Aorta (tissue), 5 donors: ENCODE data around the gene PHOSPHO1. TPM values are rescaled to one million over a fixed set of nuclear protein-coding genes. Genes with fewer than 3 reads are reported as not detected.
A peak's percentile ranks its signal among the peaks of the same experiment; 100 is the strongest.
"Not testable (repeated sequence)": the region's sequence is repeated elsewhere in the genome, so short reads cannot be mapped to it uniquely, and the experiment has no call there.

ENCODE experiments used
- ATAC-seq: fragments of 200-7000 bp; cut with Tn5 transposase; one replicate; pipeline ENCODE4 v1.9.1; 2022; ENCODE audit warnings: moderate library complexity; ENCODE audit not compliant: low FRiP score
- DNase-seq, 2 donors: peaks; one replicate each; pipeline ENCODE4 v3.0.0-alpha.2; 2020
- H3K27ac ChIP-seq, 2 donors: one replicate each; pipeline ENCODE4 v1.5.1; 2013; ENCODE audit warnings: low read length in 2 of 2, mild to moderate bottlenecking in 2 of 2, moderate library complexity in 2 of 2, control low read depth in 1 of 2, inconsistent platforms in 1 of 2, low read depth in 1 of 2
- H3K27me3 ChIP-seq, 2 donors: one replicate each; pipeline ENCODE4 v1.6.1; 2013; ENCODE audit warnings: control low read depth in 1 of 2, low read length in 1 of 2, mild to moderate bottlenecking in 1 of 2, moderate library complexity in 1 of 2; ENCODE audit not compliant: insufficient read depth in 2 of 2, control insufficient read depth in 1 of 2
- H3K36me3 ChIP-seq, 2 donors: one replicate each; pipeline ENCODE4 v1.6.1; 2013; ENCODE audit warnings: control low read depth in 1 of 2, low read length in 1 of 2, mild to moderate bottlenecking in 1 of 2; ENCODE audit not compliant: insufficient read depth in 2 of 2, control insufficient read depth in 1 of 2
- H3K4me1 ChIP-seq, 2 donors: one replicate each; pipeline ENCODE4 v1.6.1; 2013; ENCODE audit warnings: low read length in 2 of 2, control low read depth in 1 of 2, mild to moderate bottlenecking in 1 of 2, moderate library complexity in 1 of 2; ENCODE audit not compliant: insufficient read depth in 2 of 2, control insufficient read depth in 1 of 2
- H3K4me3 ChIP-seq, 2 donors: one replicate each; pipeline ENCODE4 v1.5.1; 2013; ENCODE audit warnings: low read length in 2 of 2, control low read depth in 1 of 2, mild to moderate bottlenecking in 1 of 2
- H3K9me3 ChIP-seq: one replicate; pipeline ENCODE4 v1.6.1; 2013; ENCODE audit warnings: mild to moderate bottlenecking, low read length; ENCODE audit not compliant: control insufficient read depth
- WGBS, 2 donors: extraction: QIAGEN DNeasy Blood & Tissue Kit; methylation state at CpG; one replicate each; pipeline ENCODE4 v1.1.7; 2013; 5-methylcytosine and 5-hydroxymethylcytosine counted together
- intact Hi-C, 2 donors: fragments of 100-400 bp; cut with DNase I; formaldehyde crosslinking; loops; one replicate each; pipeline versions ENCODE4 v1.14.2 to v1.15.0; 2022
- long read RNA-seq, 2 donors: library from polyadenylated mRNA; unstranded; transcript quantifications; one replicate each; pipeline ENCODE4 v2.0.0, GENCODE V29; 2020 to 2021
- polyA plus RNA-seq, 2 donors: library from polyadenylated mRNA; stranded (reverse); fragments of 200-250 nt; gene quantifications; one replicate each; pipeline ENCODE4 v1.2.3, GENCODE V29; 2013
- total RNA-seq, 2 donors: library from RNA; stranded (reverse); fragmentation: NEBNext Ultra II Directional; extraction: Animal tissue kit (Norgen Biotek cat#: 25700); gene quantifications; one replicate each; pipeline ENCODE4 v1.2.1, GENCODE V29; 2021
- donor health status: healthy with polysubstance abuse.
- donor health status: Bipolar disorder and iron deficiency.
- donor health status: DM: no; HTN: no; CAD: no.
- donor health status: DM: no; HTN: no; CAD: no.
- donor health status: DM: yes; HTN: yes; CAD: no.

Gene PHOSPHO1, protein sequence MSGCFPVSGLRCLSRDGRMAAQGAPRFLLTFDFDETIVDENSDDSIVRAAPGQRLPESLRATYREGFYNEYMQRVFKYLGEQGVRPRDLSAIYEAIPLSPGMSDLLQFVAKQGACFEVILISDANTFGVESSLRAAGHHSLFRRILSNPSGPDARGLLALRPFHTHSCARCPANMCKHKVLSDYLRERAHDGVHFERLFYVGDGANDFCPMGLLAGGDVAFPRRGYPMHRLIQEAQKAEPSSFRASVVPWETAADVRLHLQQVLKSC
- total RNA-seq: 1 to 10 TPM; 2.0 TPM
- under 1 TPM in 1 of 2 donors, not detected in 1; 0.72 TPM for polyA plus RNA-seq
- long read RNA-seq, donor 1, partial matches to known transcripts: 0 of 3 reads
- long read RNA-seq, donor 1, other reads (novel, unspliced or antisense): 0 of 3 reads
- long read RNA-seq, donor 2, partial matches to known transcripts: 0 of 1 reads
- long read RNA-seq, donor 2, other reads (novel, unspliced or antisense): 0 of 1 reads

DNA sequence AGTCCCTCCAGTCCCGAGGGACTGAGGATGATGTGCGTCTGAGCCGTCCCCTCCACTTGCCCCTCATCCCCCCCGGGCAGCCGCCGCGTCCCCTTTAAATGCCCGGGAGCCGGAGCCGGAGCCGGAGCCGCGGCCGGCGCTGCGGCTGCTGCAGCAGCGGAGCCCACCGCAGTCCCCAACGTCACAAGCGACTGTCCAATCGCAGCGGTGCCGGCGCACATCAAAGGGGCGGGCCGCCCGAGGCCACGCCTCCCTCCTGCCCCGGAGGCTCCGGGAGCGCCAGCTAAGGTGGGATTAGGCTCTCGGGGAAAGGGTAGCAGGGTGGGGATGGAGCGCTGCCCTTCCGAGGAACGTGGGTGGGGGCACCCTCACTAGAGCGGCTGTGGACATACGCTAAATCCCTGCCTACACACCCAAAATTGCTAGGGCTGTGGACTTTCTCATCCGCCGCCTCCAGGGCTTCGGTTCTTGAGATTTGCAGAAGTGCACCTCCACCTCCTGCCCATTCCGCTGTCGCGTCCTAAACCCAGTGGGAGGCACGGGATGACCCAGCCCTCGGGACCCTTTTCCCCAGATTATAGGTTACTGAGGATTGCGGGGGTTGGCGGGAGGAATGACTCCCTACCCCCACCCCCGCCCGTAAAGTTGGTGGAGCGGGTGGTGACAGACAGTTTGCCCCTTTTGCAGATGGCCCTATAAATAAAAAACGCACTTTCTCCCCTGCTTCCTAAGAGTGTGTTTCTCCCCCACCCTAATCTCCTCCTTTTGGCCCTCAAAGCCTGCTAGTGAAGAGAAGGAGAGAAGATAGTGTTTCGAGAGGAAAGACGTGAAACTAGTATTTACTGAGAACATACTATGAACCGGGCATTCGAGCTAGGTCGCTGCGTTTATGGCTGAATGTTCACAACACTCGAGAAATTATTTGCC lies at the start of gene PHOSPHO1:
TSS of gene PHOSPHO1 (minus strand) at position 152 of the 927 bp plus-strand sequence. CDS start 4,096 bp downstream, outside the sequence.
- intact Hi-C loops: no loop called here
- Histone ChIP-seq H3K27me3 (peaks cover 0 to 1% of the 10 kb centered on the region in 2 donors), H3K4me3 (peak within 1 kb of the TSS; percentile 22 to 45), H3K4me1 (no peaks in the 10 kb centered on the region), H3K27ac (no peak within 1 kb of the TSS), H3K36me3 (no peaks in the 10 kb centered on the region), H3K9me3 (no peaks in the 10 kb centered on the region)
- ATAC-seq (peak; percentile 94), DNase-seq (peak; percentile 91 to 94)
- 3 to 4% methylated on average over 58 of the region's 58 CpGs for WGBS, 2 donors

DNA sequence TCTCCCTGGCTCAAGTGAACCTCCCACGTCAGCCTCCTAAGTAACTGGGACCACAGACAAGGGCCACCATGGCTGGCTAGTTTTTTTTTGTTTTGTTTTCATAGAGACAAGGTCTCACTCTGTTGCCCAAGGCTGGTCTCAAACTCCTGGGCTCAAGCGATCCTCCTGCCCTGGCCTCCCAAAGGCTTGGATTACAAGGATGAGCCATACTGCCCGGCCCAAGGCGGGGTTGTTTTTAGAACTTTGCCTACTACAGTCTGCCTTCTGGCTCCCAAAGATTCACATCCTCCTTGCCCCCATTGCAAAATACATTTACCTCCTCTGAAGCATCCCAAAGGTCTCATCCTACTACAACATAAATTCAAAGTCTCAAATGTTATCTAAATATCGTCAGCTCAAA lies 49.5 kb upstream of the PHOSPHO1 start:
- H3K27ac ChIP-seq: no peak overlapping the region
- no peaks in the 10 kb centered on the region for H3K9me3 ChIP-seq
- H3K4me1 ChIP-seq: no peaks in the 10 kb centered on the region
- intact Hi-C loops: no loop called here
- H3K36me3 ChIP-seq: no peaks in the 10 kb centered on the region
- no peaks in the 10 kb centered on the region for H3K27me3 ChIP-seq
- ATAC-seq: no peak
- H3K4me3 ChIP-seq: no peak overlapping the region
- 93 to 95% methylated on average over 4 to 5 of the region's 5 CpGs for WGBS, 2 donors
- DNase-seq: no peak

DNA sequence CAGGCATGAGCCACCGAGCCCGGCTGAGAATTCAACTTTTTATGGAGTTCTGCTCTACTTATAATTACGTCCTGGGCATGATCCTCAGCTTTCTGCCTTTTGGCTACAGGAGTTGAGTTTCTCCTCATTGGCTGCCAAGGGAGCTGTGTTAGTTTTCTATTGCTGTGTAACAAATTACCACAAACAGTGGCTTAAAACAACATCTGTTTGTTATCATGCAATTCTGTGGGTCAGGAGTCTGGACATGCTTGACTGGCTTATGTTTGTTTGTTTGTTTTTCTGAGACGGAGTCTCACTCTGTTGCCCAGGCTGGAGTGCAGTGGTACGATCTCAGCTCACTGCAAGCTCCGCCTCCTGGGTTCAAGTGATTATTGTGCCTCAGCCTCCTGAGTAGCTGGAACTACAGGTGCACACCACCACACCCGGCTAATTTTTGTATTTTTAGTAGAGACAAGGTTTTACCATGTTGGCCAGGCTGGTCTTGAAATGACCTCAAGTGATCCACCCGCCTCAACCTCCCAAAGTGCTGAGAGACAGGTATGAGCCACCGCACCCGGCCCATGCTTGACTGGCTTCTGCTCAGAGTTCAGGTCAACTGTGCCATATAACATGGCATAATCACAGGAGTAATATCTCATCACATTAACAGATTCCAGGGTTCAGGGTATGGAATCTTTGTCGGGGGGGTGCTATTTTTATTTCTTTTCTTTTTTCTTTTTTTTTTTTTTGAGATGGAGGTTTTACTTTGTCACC lies 48.9 kb upstream of the PHOSPHO1 start:
- H3K4me3 ChIP-seq, H3K4me1 ChIP-seq, H3K27ac ChIP-seq, H3K36me3 ChIP-seq, DNase-seq, intact Hi-C loops, ATAC-seq, H3K9me3 ChIP-seq, H3K27me3 ChIP-seq: not testable (repeated sequence)
- 81 to 85% methylated on average over 11 of the region's 11 CpGs for WGBS, 2 donors

DNA sequence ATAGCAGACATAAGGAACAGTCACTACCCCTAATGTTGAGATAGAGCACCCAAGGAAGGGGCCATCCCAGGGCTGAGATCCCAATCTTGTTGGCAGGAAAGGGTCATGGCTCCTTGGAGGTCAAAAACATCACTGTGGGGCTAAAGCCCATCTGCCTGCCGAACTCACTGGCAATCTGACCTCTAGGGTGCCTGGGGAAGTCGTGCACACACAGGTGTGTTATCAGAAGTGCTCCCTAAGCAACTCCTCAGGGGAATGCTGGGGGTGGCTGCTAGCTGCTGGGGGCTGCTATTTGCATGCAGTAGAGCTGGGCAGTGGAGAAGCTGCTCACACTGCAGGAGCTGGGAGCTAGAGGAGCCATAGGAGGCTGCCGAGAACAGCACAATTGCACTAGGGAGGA lies 47.5 kb upstream of the PHOSPHO1 start:
- DNase-seq (no peak), ATAC-seq (no peak)
- H3K27ac ChIP-seq: no peak overlapping the region
- no peaks in the 10 kb centered on the region for H3K27me3 ChIP-seq
- H3K4me1 ChIP-seq: no peaks in the 10 kb centered on the region
- no peak overlapping the region for H3K4me3 ChIP-seq
- 48 to 52% methylated on average over 3 of the region's 3 CpGs for WGBS, 2 donors
- H3K36me3 ChIP-seq: no peaks in the 10 kb centered on the region
- intact Hi-C loops: no loop called here
- H3K9me3 ChIP-seq: no peaks in the 10 kb centered on the region

DNA sequence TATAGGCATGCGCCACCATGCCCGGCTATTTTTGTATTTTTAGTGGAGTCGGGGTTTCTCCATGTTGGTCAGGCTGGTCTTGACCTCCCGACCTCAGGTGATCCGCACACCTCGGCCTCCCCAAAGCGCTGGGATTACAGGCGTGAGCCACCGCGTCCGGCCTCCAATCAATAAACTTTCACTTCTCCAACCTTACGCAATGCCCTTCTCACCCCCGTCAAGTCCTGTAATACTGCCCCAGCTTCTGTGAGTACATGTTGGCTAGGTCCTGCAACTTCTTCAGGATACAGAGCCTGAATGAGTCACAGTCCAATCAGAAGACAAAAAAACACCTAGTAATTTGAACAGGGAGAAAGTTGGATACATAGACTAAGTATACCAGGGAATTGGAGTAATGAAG lies 47.1 kb upstream of the PHOSPHO1 start:
- Histone ChIP-seq H3K36me3 (no peaks in the 10 kb centered on the region), H3K4me3 (no peak overlapping the region), H3K27ac (no peak overlapping the region), H3K4me1 (no peaks in the 10 kb centered on the region), H3K9me3 (no peaks in the 10 kb centered on the region), H3K27me3 (no peaks in the 10 kb centered on the region)
- 92 to 93% methylated on average over 13 of the region's 13 CpGs for WGBS, 2 donors
- DNase-seq (no peak), ATAC-seq (no peak)
- intact Hi-C loops: no loop called here

DNA sequence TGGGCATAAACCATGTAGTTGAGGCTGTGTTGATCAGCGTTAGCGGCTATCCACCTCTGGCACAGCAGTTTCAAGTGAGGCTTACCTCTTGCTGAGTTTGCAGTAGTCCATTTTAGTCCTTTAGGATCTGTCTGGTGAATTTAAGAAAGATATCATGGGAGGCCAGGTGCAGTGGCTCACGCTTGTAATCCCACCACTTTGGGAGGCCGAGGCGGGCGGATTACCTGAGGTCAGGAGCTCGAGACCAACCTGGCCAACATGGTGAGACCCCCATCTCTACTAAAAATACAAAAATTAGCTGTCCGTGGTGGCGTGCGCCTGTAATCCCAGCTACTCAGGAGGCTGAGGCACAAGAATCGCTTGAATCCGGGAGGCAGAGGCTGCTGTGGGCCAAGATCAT lies 45.4 kb upstream of the PHOSPHO1 start:
- intact Hi-C loops, H3K9me3 ChIP-seq, H3K36me3 ChIP-seq, H3K27me3 ChIP-seq, H3K4me3 ChIP-seq, DNase-seq, H3K27ac ChIP-seq, H3K4me1 ChIP-seq, ATAC-seq: not testable (repeated sequence)
- WGBS, 2 donors: 95 to 97% methylated on average over 12 of the region's 12 CpGs

DNA sequence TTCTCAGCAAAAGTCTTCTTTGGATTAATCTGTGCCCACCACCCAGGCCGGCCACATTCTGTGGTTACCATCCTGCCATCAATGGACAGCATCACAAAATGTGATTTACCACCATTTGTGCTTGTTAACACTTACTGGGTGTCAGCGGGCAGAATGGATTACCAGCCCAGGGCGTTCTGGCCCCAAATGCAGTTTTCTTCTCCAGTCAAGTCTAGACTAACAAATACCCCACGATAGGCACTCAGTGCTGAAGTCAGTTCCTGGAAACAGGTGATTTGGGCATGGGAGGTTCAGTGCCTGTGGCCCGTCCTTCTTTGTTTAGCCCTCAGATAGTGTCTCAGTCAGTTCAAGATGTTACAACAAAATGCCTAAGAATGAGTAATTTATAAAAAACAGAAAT lies 38.8 kb upstream of the PHOSPHO1 start:
- Histone ChIP-seq H3K4me3 (no peak overlapping the region), H3K4me1 (no peaks in the 10 kb centered on the region), H3K27ac (no peak overlapping the region), H3K9me3 (no peaks in the 10 kb centered on the region), H3K27me3 (no peaks in the 10 kb centered on the region), H3K36me3 (no peaks in the 10 kb centered on the region)
- DNase-seq (peak in 1 of 2 donors; percentile 30), ATAC-seq (no peak)
- intact Hi-C loops: no loop called here
- 60 to 68% methylated on average over 5 of the region's 5 CpGs for WGBS, 2 donors

DNA sequence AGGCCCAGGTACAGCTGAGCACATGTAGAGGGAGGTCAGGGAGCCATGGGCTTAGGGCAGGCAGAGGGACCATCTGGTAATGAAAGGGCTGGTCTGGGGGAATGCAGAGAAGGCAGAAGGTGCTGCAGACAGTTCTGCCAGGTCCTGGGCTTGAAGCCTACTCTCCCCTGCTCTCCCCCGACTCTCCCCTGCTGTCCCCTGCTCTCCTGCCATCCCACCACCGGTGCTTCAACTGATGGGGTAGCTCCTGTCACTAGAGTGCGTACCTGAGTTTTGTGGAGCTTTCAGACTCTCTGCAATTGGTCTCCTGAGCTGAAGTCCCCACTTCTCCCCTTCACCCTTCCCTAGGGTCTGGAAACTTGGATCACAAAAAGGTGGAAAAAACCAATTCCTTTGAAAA lies 37.3 kb upstream of the PHOSPHO1 start:
- Histone ChIP-seq H3K9me3 (no peaks in the 10 kb centered on the region), H3K27ac (no peak overlapping the region), H3K4me1 (no peaks in the 10 kb centered on the region), H3K36me3 (no peaks in the 10 kb centered on the region), H3K27me3 (no peaks in the 10 kb centered on the region), H3K4me3 (no peak overlapping the region)
- 73 to 83% methylated on average over 3 of the region's 3 CpGs for WGBS, 2 donors
- DNase-seq (no peak), ATAC-seq (no peak)
- intact Hi-C loops: no loop called here
